TTC549 (cell line): ENCODE results near the gene COL4A2.
"Not testable (repeated sequence)": the region's sequence is repeated elsewhere in the genome, so short reads cannot be mapped to it uniquely, and the experiment has no call there.

ENCODE experiments used
- FAIRE-seq: peaks from 2 replicates; lab custom pipeline; 2012; peaks lifted over from hg19 to GRCh38; lab: Jason Lieb, UNC

The COL4A2 gene

GRCh38 chr13:110442930-110443621, 136.0 kb downstream of the COL4A2 start:
- FAIRE-seq = no peak

- FAIRE-seq = no peak
These were observed 136.6 kb downstream of the COL4A2 start for GRCh38 chr13:110443622-110444225.

GRCh38 chr13:110444226-110444653, 137.2 kb downstream of the COL4A2 start:
- FAIRE-seq = no peak

DNA sequence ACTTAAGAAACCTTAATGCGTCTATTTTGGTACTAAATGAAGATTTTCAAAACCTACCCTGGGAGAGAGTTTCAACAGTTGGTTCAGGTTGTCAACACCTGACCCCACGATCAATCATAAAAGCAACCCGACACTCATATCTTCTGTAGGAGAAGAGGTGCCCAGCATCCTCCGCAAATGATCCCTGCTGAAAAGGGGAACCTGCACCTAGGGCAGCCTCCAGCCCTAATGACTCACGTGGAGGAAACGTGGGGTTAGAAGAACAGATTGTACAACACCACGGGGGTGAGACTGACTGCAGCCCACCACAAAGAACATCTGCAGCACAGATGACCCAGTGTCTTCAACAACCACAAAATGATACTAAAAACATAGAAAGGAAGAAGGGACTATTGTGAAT, 138.1 kb downstream of the COL4A2 start:
- FAIRE-seq = no peak

- no peak for FAIRE-seq
These were observed 138.9 kb downstream of the COL4A2 start for GRCh38 chr13:110445722-110446574.

- FAIRE-seq = no peak
These were observed 139.4 kb downstream of the COL4A2 start for GRCh38 chr13:110446575-110446890.

DNA sequence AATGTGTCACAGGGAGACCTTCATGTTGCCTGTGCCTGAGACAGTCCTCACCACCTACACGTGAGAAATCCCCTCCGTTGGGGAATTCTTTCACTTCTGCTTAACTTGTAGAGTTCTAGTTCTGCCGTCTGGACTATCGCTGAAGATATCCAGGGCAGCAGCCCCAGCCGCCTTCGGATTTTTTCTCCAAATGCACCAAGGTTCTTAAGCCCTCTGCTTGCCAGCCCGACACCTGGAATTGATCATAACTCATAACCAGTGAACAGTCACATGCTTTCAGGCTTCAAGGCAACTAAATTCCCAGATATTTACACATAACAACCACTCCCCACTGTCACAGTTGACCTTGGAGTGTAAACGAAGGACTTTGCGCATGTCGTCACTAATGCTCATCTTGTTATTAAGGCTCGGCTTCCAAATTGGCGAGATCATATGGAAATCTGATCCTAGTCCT, 140.0 kb downstream of the COL4A2 start:
- no peak for FAIRE-seq

DNA sequence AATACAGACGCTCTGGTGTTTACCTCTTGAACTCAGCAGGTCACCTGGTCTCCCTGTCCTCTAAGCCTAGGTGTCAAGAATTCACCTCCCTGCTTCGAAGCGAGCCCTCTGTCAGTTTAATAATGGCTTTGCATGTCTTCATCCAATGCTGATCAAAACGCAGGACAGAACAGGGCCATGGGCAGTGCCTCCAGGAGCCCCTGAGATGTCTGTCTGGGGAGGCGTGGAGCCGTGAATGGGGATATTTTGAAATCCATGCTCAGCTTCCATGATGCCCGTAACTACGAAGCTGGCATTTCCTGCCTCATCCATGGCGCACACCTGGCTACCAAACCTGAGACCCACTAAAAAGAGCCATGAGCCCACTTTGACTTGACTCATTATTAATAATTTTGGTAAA, 140.7 kb downstream of the COL4A2 start:
- no peak for FAIRE-seq

DNA sequence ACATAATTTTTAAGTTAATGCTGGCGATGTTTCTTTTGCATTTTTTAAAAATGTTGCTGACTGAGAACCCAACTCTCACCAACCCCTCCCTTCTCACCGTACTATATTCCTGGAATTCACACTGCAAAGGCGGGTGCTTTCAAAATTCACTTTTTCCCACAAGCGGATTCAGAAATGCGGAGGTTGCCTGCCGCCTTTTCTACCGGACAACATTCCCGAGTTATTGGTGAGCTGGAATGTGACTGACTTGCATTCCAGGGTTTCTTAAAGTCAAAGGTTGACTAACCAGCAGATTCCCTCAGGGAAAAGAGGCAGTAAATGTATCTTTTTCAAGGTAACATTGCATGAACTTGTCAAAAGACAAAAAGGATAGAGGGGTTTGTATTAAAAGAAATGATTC, 141.1 kb downstream of the COL4A2 start:
- no peak for FAIRE-seq

DNA sequence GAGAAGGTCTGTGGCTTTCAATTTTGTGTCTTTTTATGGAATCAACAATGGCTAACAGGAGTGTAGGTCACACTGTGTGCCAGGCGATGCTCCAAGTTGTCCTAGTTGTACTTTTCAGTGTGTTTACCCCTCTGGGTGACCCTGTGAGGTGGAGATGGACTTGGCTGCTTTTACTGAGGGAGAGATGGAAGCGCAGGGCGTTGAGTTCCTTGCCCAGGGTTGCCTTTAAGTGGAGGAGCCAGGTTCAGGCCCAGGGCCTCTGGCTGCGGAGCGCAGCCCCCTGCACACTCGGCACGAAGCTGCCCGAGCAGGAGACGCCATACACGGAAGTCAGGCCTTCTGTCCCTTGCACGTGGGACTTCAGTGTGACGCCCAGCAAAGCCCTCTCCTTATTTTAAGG, 141.6 kb downstream of the COL4A2 start:
- FAIRE-seq = no peak

DNA sequence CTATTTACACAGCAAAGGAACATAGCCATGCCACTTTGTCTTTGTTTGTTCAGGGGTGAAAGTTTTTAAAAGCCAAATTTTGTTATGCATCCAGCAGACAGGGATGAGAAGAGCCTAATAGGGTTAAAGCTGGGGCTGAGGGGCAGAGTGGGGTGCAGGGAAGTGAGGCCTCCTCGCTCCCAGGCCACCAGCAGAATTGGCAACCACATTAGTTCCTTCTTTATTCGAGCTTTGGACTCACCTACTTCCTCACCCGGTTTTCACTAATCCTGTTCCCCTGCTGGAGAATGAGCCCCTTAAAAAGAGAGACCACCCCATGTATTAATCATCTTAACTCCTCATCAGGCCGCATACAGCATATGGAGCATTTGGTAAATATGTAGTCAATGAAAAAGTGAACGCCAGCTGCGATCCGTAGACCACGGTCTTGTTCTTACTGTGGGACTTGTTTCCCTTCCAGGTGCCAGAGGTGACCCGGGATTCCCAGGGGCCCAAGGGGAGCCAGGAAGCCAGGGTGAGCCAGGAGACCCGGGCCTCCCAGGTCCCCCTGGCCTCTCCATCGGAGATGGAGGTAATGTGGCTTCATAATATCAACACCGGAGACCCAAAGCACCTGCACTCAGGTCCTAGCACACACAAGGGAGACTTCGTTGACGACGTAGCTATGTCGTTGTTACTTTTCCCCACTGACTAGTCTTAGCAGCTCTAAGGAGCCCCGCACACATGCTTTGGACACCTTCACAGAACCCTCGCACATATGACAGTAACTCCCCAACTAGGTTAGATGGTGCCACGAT, 142.3 kb downstream of the COL4A2 start:
- FAIRE-seq = no peak

GRCh38 chr13:110450016-110450900, 143.2 kb downstream of the COL4A2 start:
- no peak for FAIRE-seq

GRCh38 chr13:110450941-110451730, 144.1 kb downstream of the COL4A2 start:
- FAIRE-seq = no peak

DNA sequence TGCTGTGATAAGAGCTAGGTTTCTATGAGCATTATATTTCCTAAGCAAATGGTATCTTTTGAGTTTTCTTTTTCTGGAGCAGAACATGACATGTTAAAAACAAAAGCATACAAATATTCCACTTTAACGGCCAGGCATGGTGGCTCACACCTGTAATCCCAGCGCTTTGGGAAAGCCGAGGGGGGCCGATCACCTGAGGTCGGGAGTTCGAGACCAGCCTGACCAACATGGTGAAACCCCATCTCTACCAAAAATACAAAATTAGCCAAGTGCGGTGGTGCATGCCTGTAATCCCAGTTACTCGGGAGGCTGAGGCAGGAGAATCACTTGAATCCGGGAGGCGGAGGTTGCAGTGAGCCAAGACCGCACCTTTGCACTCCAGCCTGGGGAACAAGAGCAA, 146.0 kb downstream of the COL4A2 start:
- FAIRE-seq = not testable (repeated sequence)

DNA sequence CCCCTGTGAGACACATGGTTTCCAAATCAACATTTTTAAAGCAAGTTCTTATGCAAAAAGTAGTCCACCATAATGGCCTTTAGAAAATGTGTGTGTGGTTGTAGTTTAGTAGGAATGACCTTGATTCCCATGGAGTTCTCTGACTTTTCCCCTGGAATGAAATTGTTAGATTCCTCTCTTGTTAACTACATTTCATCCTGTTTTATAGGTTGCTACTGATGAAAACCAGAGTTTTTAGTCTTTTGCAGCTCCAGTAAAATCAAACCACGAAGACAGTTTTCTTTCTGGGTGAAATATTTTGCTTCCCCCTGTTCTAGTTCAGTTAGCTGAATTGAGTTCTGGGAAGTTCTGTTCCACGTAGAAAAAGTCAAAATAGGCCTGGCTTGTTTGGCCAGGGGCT, 146.7 kb downstream of the COL4A2 start:
- FAIRE-seq = no peak

GRCh38 chr13:110454227-110454859, 147.3 kb downstream of the COL4A2 start:
- no peak for FAIRE-seq

DNA sequence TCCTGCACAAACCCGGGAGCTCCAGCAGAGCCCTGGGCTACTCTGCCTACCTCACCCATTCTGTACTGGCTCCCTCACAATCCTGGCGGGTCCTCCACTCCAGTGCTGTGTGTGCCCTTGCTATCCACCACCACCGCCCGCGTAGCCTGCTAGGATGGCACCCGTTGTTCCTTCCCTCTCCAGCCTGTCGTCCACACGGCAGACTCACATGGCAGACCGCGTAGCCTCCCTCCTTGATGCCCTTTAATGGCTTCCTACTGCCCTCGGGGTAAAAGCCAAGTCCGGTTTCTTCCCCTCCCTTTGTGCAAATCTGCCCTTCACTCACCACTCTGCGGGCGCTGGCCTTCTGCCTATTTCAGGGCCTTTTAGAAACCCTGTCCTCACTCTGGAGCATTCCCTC, 147.9 kb downstream of the COL4A2 start:
- no peak for FAIRE-seq

DNA sequence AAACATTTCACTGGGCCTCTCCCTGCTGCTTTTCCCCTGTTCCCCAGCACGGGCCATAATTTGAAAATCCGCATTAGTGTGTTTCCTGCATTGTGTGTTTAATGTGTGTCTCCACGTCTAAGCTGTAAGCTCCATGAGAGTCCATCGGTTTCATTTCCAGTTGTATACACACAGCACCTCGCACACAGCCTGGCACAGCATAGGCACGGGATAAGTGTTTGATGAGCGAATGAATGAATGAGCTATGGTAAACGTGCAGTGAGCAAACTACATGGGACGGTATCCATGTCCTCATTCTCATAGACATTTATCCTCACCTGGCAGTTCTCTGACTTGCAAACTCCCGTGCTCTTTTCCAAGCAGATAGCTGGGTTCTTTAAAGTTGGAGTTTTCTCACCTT, 148.4 kb downstream of the COL4A2 start:
- no peak for FAIRE-seq

- FAIRE-seq = no peak
These were observed 148.9 kb downstream of the COL4A2 start for GRCh38 chr13:110455941-110456340.

GRCh38 chr13:110456550-110456949, 149.5 kb downstream of the COL4A2 start:
- no peak for FAIRE-seq
